GM12878 (cell line): ENCODE measurements around the gene ZNF474. TPM values are rescaled to one million over a fixed set of nuclear protein-coding genes. Genes with fewer than 3 reads are reported as not detected.

Experiments
- ATAC-seq: fragments of 200-7000 bp; cut with Tn5 transposase; 3 replicates; pipeline ENCODE4 v1.9.1; 2020; ENCODE audit warnings: mild to moderate bottlenecking, moderate library complexity
- BruUV-seq: library from RNA; stranded (reverse); fragments of 400-500 nt; replicated peaks from 2 replicates; lab custom pipeline; 2021; lab: Mats Ljungman, UMichigan
- CTCF ChIA-PET: fragments of 300-600 bp; sonication (Branson Sonifier 250); formaldehyde crosslinking; extraction: SDS; loops from one replicate; lab custom pipeline; 2021; ENCODE audit warnings: inconsistent platforms; lab: Yijun Ruan, JAX
- POLR2A ChIA-PET: fragments of 350-600 bp; formaldehyde crosslinking; extraction: SDS; loops from one replicate; lab custom pipeline; 2021; ENCODE audit warnings: inconsistent platforms; lab: Charles Lee
- RAD21 ChIA-PET: fragments of 300-600 bp; sonication (Branson Sonifier 250); formaldehyde crosslinking; loops from one replicate; lab custom pipeline; 2023; ENCODE audit warnings: antibody characterized with exemption; ENCODE audit not compliant: unreplicated experiment; lab: Charles Lee
- SMC1A ChIA-PET: fragments of 300-600 bp; sonication (Branson Sonifier 250); formaldehyde crosslinking; loops from one replicate; lab custom pipeline; 2023; ENCODE audit not compliant: unreplicated experiment, uncharacterized antibody; lab: Charles Lee
- DNase-seq: peaks from one replicate; pipeline ENCODE4 v3.0.0-alpha.2; 2011; ENCODE audit warnings: low read depth, low spot score
- FAIRE-seq: peaks from 3 replicates; lab custom pipeline; 2011; peaks lifted over from hg19 to GRCh38; lab: Jason Lieb, UNC
- H2AFZ ChIP-seq: 2 replicates; pipeline ENCODE4 v1.6.0; 2011; ENCODE audit warnings: low read depth, low read length, control low read depth; ENCODE audit not compliant: control insufficient read depth
- H3K27ac ChIP-seq: 2 replicates; pipeline ENCODE4 v1.5.1; 2011; ENCODE audit warnings: control low read depth; ENCODE audit not compliant: control insufficient read depth, insufficient read depth
- H3K27me3 ChIP-seq, 2 experiments: replicated peaks in 1 of 2; 2 replicates each; pipeline versions ENCODE4 v1.6.0 to v1.6.1; 2011; ENCODE audit warnings: low read length in 1 of 2; ENCODE audit not compliant: control insufficient read depth in 2 of 2, insufficient read depth in 2 of 2
- H3K36me3 ChIP-seq, 2 experiments: 2 replicates each; pipeline ENCODE4 v1.5.1; 2011; ENCODE audit warnings: low read length in 1 of 2; ENCODE audit not compliant: control insufficient read depth in 2 of 2, insufficient read depth in 2 of 2
- H3K4me1 ChIP-seq: 2 replicates; pipeline ENCODE4 v1.6.1; 2011; ENCODE audit warnings: mild to moderate bottlenecking, low read length, moderate library complexity, mixed read lengths; ENCODE audit not compliant: control insufficient read depth, insufficient read depth
- H3K4me2 ChIP-seq: 2 replicates; pipeline ENCODE4 v1.6.0; 2011; ENCODE audit warnings: control low read depth; ENCODE audit not compliant: control insufficient read depth, insufficient read depth
- H3K4me3 ChIP-seq: fragments of 200-600 bp; sonication (generic); 2 replicates; pipeline ENCODE4 v1.5.1; 2016
- H3K79me2 ChIP-seq: 2 replicates; pipeline ENCODE4 v1.6.0; 2011; ENCODE audit warnings: low read length; ENCODE audit not compliant: control insufficient read depth, insufficient read depth
- H3K9ac ChIP-seq: 2 replicates; pipeline ENCODE4 v1.8.0; 2011; ENCODE audit warnings: low read length, control low read depth, mixed read lengths; ENCODE audit not compliant: control insufficient read depth, insufficient read depth
- H3K9me3 ChIP-seq: replicated peaks from 3 replicates; pipeline ENCODE4 v1.5.1; 2011; ENCODE audit warnings: mild to moderate bottlenecking, low read length; ENCODE audit not compliant: control insufficient read depth, insufficient read depth
- H4K20me1 ChIP-seq: 2 replicates; pipeline ENCODE4 v1.6.0; 2011; ENCODE audit not compliant: control insufficient read depth, insufficient read depth
- BACH1 ChIP-seq: fragments of 450-650 bp; IDR thresholded peaks from 2 replicates; pipeline ENCODE4 v1.6.1; 2017; ENCODE audit warnings: mild to moderate bottlenecking, borderline replicate concordance
- CHD4 ChIP-seq: fragments of 200-600 bp; sonication (generic); IDR thresholded peaks from 2 replicates; pipeline ENCODE4 v1.6.1; 2016; ENCODE audit warnings: mild to moderate bottlenecking
- GABPA ChIP-seq: IDR thresholded peaks from 2 replicates; pipeline ENCODE4 v1.6.1; 2014; ENCODE audit warnings: antibody characterized with exemption, low read depth, mild to moderate bottlenecking, inconsistent platforms
- JUND ChIP-seq: IDR thresholded peaks from 2 replicates; pipeline ENCODE4 v1.6.1; 2012; ENCODE audit warnings: low read depth, mild to moderate bottlenecking, low read length, improper control_type of control experiment, moderate library complexity
- KLF5 ChIP-seq: fragments of 450-650 bp; IDR thresholded peaks from 2 replicates; pipeline ENCODE4 v1.6.1; 2014; ENCODE audit warnings: mild to moderate bottlenecking; ENCODE audit not compliant: partially characterized antibody
- MEF2B ChIP-seq: fragments of 450-650 bp; IDR thresholded peaks from 2 replicates; pipeline ENCODE4 v1.6.1; 2018; ENCODE audit warnings: mild to moderate bottlenecking, moderate library complexity; ENCODE audit not compliant: partially characterized antibody, poor library complexity, severe bottlenecking
- NFYA ChIP-seq: IDR thresholded peaks from 2 replicates; pipeline ENCODE4 v1.6.1; 2011; ENCODE audit warnings: low read depth, mild to moderate bottlenecking, low read length, improper control_type of control experiment, borderline replicate concordance
- POLR2A ChIP-seq: IDR thresholded peaks from 2 replicates; pipeline ENCODE4 v1.6.1; 2011; ENCODE audit warnings: low read depth, mild to moderate bottlenecking, low read length
- RELA ChIP-seq: fragments of 450-650 bp; IDR thresholded peaks from 2 replicates; pipeline ENCODE4 v1.8.0; 2014; ENCODE audit warnings: borderline replicate concordance; ENCODE audit not compliant: partially characterized antibody
- RUNX3 ChIP-seq: IDR thresholded peaks from 2 replicates; pipeline ENCODE4 v1.6.1; 2012; ENCODE audit warnings: low read length, inconsistent platforms
- SRF ChIP-seq, 2 experiments: IDR thresholded peaks; 2 replicates each; pipeline ENCODE4 v1.6.1; 2011; ENCODE audit warnings: low read depth in 2 of 2, low read length in 2 of 2, mild to moderate bottlenecking in 1 of 2, moderate library complexity in 1 of 2
- WGBS: methylation state at CpG from one replicate; pipeline ENCODE4 v1.1.6; 2016; ENCODE audit warnings: low lambda C conversion rate; ENCODE audit not compliant: insufficient replicate concordance, insufficient coverage; ENCODE audit errors: missing lambda C conversion rate; 5-methylcytosine and 5-hydroxymethylcytosine counted together
- in situ Hi-C: fragments of 300-500 bp; cut with MboI; formaldehyde crosslinking; loops from 9 replicates; pipeline ENCODE4 v1.14.3; 2018; ENCODE audit warnings: mixed read lengths
- intact Hi-C: fragments of 100-400 bp; cut with micrococcal nuclease; formaldehyde crosslinking; loops from one replicate; pipeline ENCODE4 v1.14.2; 2022; ENCODE audit not compliant: unreplicated experiment
- polyA plus RNA-seq, 11 experiments: library from polyadenylated mRNA; depleted of rRNA in 4 of 11; unstranded in 6 of 11; stranded (reverse) in 5 of 11; fragments of >200 nt; fragmentation: Nextera tagmentation in 4 of 11; fragmentation: Illumina TruSeq in 1 of 11; extraction: Ambion mirVana in 4 of 11; extraction: Trizol in 1 of 11; gene quantifications; 1 replicate in 1 of 11; 2 replicates in 10 of 11; pipeline versions ENCODE4 v1.2.1 to v1.2.3, GENCODE V29; 2011 to 2016; ENCODE audit warnings: inconsistent platforms in 2 of 11, missing spikeins in 2 of 11, low read depth in 1 of 11
- total RNA-seq, 4 experiments: library from RNA; depleted of rRNA in 3 of 4; stranded (reverse); fragments of >200 nt in 3 of 4; fragmentation: Illumina TruSeq in 1 of 4; extraction: Trizol in 1 of 4; gene quantifications; 2 replicates each; pipeline versions ENCODE4 v1.2.1 to v1.2.3, GENCODE V29; 2013 to 2021

ZNF474 gene
- total and polyA plus RNA-seq, 10 of the 15 experiments (the other 5 are each of a cell fraction or from before 2014, with no cell fraction given) = 0.06 to 0.97 (median 0.13) TPM; not detected in 3

GRCh38 chr5:122153774-122154173 lies 24.4 kb downstream of the ZNF474 start:
- Histone ChIP-seq H4K20me1 (no peaks in the 10 kb centered on the region), H3K9ac (no peak overlapping the region), H3K4me1 (no peaks in the 10 kb centered on the region), H3K27me3 (no peaks in the 10 kb centered on the region), H2AFZ (no peak overlapping the region), H3K27ac (no peak overlapping the region), H3K9me3 (no peaks in the 10 kb centered on the region), H3K4me3 (no peak overlapping the region), H3K79me2 (no peaks in the 10 kb centered on the region), H3K4me2 (no peak overlapping the region), H3K36me3 (no peaks in the 10 kb centered on the region)
- no peak for FAIRE-seq
- TF ChIP-seq NFYA (no peak), POLR2A (no peak), RELA (no peak), JUND (no peak), GABPA (no peak), BACH1 (no peak), KLF5 (no peak), CHD4 (no peak), RUNX3 (no peak), MEF2B (no peak), SRF (IDR thresholded peaks at IDR 0.05; ENCODE audit: low read depth in 2 of 2, low read length in 2 of 2) (no peak)
- no peak for DNase-seq
- intact Hi-C loops = no loop called here
- no TSS peak for BruUV-seq
- POLR2A ChIA-PET = no interaction called here
- SMC1A ChIA-PET = no interaction called here
- WGBS = 16% methylated on average over 4 of the region's 4 CpGs
- in situ Hi-C loops = no loop called here
- RAD21 ChIA-PET = no interaction called here
- no peak for ATAC-seq
- CTCF ChIA-PET = no interaction called here
